Parathyroid adenoma (tissue), 2 donors: ENCODE results near the gene TK1.

Experiments used
- H2AFZ ChIP-seq: fragments of 300-600 bp; sonication (generic); one replicate; pipeline ENCODE4 v1.7.0; 2017; ENCODE audit warnings: antibody characterized with exemption, mild to moderate bottlenecking
- H3K27ac ChIP-seq: fragments of 300-600 bp; sonication (generic); one replicate; pipeline ENCODE4 v1.7.0; 2017
- H3K27me3 ChIP-seq: fragments of 300-600 bp; sonication (generic); one replicate; pipeline ENCODE4 v1.7.0; 2017; ENCODE audit warnings: low read length; ENCODE audit not compliant: control insufficient read depth, insufficient read depth
- H3K36me3 ChIP-seq: fragments of 300-600 bp; sonication (generic); one replicate; pipeline ENCODE4 v1.7.0; 2017; ENCODE audit warnings: low read length; ENCODE audit not compliant: control insufficient read depth, insufficient read depth
- H3K4me1 ChIP-seq: fragments of 300-600 bp; sonication (generic); one replicate; pipeline ENCODE4 v1.7.0; 2017; ENCODE audit warnings: control low read depth
- H3K4me2 ChIP-seq: fragments of 300-600 bp; sonication (generic); one replicate; pipeline ENCODE4 v1.7.0; 2017; ENCODE audit warnings: low read length
- H3K4me3 ChIP-seq: fragments of 300-600 bp; sonication (generic); one replicate; pipeline ENCODE4 v1.7.0; 2017; ENCODE audit warnings: low read depth, low read length
- H3K79me2 ChIP-seq: fragments of 300-600 bp; sonication (generic); one replicate; pipeline ENCODE4 v1.7.0; 2017; ENCODE audit warnings: control low read depth
- H3K9ac ChIP-seq: fragments of 300-600 bp; sonication (generic); one replicate; pipeline ENCODE4 v1.7.0; 2017; ENCODE audit warnings: mild to moderate bottlenecking
- H3K9me3 ChIP-seq: fragments of 300-600 bp; sonication (generic); one replicate; pipeline ENCODE4 v1.7.0; 2017; ENCODE audit warnings: low read length; ENCODE audit not compliant: control insufficient read depth
- TF ChIP-seq, protein P1 (sequence below): fragments of 300-600 bp; sonication (generic); IDR thresholded peaks from one replicate; pipeline ENCODE4 v1.7.0; 2017; ENCODE audit warnings: antibody characterized with exemption, mild to moderate bottlenecking
- donor health status: primary hyperparathyroidism.

TK1 gene

DNA sequence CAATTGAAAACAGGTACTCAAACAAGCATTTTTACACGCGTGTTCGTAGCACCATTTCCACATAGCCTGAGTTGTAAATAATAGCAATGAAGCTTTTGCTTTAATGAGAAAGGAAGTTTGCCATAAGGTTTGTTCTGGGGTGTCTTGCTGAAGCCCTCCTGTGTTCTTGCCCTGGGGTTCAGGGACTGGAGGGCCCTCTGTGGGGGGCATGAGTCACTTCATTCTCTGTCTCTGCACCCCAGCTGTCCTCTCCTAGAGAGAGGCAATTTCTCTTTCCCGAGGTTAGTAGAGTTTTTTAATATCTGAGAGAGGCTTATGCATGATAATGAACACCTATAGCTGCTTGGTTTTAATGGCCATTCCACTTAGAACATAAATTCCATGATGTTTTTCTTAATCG, 9.9 kb upstream of the TK1 start:
- no peak overlapping the region for H3K27ac ChIP-seq
- H3K79me2 ChIP-seq: no peaks in the 10 kb centered on the region
- TF ChIP-seq, protein P1, sequence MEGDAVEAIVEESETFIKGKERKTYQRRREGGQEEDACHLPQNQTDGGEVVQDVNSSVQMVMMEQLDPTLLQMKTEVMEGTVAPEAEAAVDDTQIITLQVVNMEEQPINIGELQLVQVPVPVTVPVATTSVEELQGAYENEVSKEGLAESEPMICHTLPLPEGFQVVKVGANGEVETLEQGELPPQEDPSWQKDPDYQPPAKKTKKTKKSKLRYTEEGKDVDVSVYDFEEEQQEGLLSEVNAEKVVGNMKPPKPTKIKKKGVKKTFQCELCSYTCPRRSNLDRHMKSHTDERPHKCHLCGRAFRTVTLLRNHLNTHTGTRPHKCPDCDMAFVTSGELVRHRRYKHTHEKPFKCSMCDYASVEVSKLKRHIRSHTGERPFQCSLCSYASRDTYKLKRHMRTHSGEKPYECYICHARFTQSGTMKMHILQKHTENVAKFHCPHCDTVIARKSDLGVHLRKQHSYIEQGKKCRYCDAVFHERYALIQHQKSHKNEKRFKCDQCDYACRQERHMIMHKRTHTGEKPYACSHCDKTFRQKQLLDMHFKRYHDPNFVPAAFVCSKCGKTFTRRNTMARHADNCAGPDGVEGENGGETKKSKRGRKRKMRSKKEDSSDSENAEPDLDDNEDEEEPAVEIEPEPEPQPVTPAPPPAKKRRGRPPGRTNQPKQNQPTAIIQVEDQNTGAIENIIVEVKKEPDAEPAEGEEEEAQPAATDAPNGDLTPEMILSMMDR: no peak
- H2AFZ ChIP-seq: no peak overlapping the region
- no peak overlapping the region for H3K9ac ChIP-seq
- H3K4me2 ChIP-seq: no peak overlapping the region
- H3K4me1 ChIP-seq: peaks cover 8% of the 10 kb centered on the region
- H3K9me3 ChIP-seq: no peaks in the 10 kb centered on the region
- H3K4me3 ChIP-seq: no peak overlapping the region
- no peaks in the 10 kb centered on the region for H3K27me3 ChIP-seq
- H3K36me3 ChIP-seq: no peaks in the 10 kb centered on the region

DNA sequence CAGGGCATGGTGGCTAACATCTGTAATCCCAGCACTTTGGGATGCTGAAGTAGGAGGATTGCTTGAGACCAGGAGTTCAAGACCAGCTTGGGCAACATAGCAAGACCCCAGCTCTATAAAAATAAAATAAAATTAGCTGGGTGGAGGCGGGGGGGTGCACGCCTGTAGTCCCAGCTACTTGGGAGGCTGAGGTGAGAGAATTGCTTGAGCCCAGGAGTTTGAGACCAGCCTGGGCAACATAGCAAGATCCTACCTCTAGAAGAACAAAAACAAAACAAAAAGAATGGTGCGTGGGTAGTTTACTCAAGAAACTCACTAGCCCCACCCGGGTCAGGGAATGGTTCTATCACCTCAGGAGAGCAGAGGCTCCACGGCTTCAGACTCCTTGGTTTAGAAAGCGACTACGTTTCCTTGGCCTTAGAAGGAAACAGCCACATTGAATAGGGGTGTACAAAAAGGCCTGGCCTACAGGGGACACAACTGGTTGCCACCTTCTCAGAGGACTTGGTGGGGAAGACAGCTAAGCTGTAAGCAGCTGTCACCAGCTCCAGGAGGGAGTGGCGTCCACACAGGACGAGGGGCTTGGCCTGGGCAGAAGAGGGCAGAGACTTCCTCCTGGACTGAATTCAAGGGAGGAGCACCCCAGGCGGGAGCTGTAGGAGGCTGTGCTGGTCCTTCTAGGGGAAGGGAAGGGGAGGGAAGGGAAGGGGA, 716 bp downstream of the TK1 start:
- no peaks in the 10 kb centered on the region for H3K27me3 ChIP-seq
- peak overlapping the region; percentile 47 for H2AFZ ChIP-seq
- H3K27ac ChIP-seq: no peak overlapping the region
- TF ChIP-seq, protein P1: no peak
- H3K4me2 ChIP-seq: no peak overlapping the region
- H3K36me3 ChIP-seq: no peaks in the 10 kb centered on the region
- no peak overlapping the region for H3K4me3 ChIP-seq
- no peaks in the 10 kb centered on the region for H3K4me1 ChIP-seq
- H3K79me2 ChIP-seq: peaks cover 3% of the 10 kb centered on the region
- no peaks in the 10 kb centered on the region for H3K9me3 ChIP-seq
- H3K9ac ChIP-seq: no peak overlapping the region

DNA sequence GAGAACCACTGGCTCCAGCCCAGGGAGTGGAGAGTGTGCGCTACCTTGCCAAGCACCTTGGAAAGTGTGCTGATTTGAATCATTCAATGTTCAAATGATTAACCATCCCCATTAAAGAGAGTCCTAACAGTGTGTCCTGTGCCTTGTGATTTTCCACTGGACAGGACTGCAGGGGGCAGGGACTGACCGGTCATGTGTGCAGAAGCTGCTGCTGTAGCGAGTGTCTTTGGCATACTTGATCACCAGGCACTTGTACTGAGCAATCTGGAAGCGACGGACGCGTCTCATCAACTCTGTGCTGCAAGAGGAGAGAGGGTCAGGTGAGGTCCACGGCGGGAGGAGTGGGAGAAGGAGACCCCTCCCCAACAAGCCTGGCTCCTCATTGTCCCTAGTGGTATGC, 2.0 kb downstream of the TK1 start:
- Histone ChIP-seq H3K79me2 (peaks cover 3% of the 10 kb centered on the region), H3K9me3 (no peaks in the 10 kb centered on the region), H2AFZ (no peak overlapping the region), H3K9ac (no peak overlapping the region), H3K4me2 (no peak overlapping the region), H3K4me3 (no peak overlapping the region), H3K27me3 (no peaks in the 10 kb centered on the region), H3K36me3 (no peaks in the 10 kb centered on the region), H3K27ac (no peak overlapping the region), H3K4me1 (no peaks in the 10 kb centered on the region)
- TF ChIP-seq, protein P1: no peak

DNA sequence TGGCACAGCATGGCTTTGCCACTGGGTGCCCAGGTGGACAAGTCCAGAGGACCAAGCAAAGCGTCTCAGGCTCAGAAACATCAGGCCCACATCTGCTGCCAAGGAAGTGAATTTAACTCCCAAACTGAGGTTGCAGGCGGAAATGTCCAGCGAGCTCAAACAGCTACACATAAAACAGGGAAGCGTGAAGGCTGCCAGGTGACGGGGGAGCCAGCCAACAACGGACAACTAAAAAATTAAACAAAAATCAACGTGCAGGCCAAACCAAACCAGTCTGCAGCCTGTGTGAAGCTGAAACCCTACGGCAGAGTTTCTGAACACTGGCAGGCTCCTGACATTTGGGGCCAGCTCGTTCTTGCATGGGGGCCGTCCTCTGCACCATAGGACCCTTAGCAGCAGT, 2.5 kb downstream of the TK1 start:
- Histone ChIP-seq H3K27ac (no peak overlapping the region), H3K4me3 (no peak overlapping the region), H3K9me3 (no peaks in the 10 kb centered on the region), H2AFZ (no peak overlapping the region), H3K4me2 (no peak overlapping the region), H3K27me3 (no peaks in the 10 kb centered on the region), H3K79me2 (peaks cover 3% of the 10 kb centered on the region), H3K9ac (no peak overlapping the region), H3K36me3 (no peaks in the 10 kb centered on the region), H3K4me1 (no peaks in the 10 kb centered on the region)
- TF ChIP-seq, protein P1: no peak

DNA sequence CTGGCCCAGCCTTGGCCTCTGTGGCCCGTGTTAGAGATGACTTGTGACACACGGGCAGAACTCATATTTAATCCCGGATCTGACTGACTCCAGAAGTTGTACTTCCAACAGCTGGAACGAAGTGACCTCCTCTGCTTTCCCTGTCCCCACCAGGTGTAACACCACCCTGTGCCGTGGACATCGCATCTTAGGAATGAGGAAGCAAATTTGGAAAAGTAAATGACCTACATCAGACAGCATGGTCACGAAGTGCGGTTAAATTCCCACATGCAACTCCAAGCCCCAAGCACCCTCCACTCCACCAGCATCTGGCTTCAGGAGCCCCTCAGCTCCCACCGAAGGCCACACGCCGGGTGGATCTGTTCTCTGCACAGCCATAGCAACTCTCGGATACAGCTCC, 2.9 kb downstream of the TK1 start:
- peaks cover 3% of the 10 kb centered on the region for H3K79me2 ChIP-seq
- H3K4me2 ChIP-seq: no peak overlapping the region
- no peak overlapping the region for H2AFZ ChIP-seq
- H3K27ac ChIP-seq: no peak overlapping the region
- no peaks in the 10 kb centered on the region for H3K36me3 ChIP-seq
- no peaks in the 10 kb centered on the region for H3K4me1 ChIP-seq
- no peaks in the 10 kb centered on the region for H3K9me3 ChIP-seq
- H3K9ac ChIP-seq: no peak overlapping the region
- H3K4me3 ChIP-seq: no peak overlapping the region
- TF ChIP-seq, protein P1: no peak
- H3K27me3 ChIP-seq: no peaks in the 10 kb centered on the region
